HG02884 (cell line): Measurements from ENCODE around the gene ALG9.

Source experiments
- ATAC-seq: cut with Tn5 transposase; IDR thresholded peaks from one replicate; pipeline ENCODE4 v1.9.1; 2021; ENCODE audit warnings: mild to moderate bottlenecking, moderate library complexity; ENCODE audit not compliant: unreplicated experiment

ALG9 gene

DNA sequence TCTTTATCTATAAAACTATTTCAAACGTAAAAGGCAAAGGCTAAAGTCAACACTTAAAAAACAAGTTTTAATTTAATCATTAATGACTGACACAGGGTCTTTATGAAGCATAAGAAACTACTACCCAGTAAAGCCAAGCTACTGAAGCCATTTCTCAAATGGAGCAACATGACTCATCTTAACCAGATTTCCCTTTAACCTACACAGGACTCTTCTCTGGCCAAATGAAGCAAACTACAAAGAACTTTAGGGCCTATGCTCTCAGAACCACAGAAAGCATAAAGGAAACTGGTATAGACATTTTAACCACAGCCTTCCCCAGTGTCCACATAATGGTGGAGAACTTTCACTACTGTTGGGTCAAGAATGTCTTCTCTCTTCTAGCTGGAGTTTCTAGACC is 34.7 kb downstream of the ALG9 start:
- ATAC-seq: no peak

DNA sequence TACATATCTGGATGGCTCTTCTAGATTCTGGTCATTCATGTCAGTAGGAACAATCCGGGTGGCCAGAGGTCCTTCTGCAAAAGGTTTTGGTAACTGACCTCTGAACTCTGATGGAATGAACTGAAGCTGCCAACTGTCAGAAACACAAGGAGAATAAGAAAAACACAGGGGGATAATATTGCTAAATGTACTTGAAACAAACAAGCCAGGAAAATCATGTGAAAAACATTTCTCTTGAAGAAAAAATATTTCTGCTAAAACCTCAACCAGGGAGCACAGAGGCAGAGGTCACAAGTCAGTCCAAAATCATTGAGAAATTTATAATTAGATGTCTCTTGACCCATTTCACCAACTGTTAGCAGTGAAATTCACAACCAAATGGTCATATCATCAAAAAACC is 35.2 kb downstream of the ALG9 start:
- ATAC-seq: no peak

DNA sequence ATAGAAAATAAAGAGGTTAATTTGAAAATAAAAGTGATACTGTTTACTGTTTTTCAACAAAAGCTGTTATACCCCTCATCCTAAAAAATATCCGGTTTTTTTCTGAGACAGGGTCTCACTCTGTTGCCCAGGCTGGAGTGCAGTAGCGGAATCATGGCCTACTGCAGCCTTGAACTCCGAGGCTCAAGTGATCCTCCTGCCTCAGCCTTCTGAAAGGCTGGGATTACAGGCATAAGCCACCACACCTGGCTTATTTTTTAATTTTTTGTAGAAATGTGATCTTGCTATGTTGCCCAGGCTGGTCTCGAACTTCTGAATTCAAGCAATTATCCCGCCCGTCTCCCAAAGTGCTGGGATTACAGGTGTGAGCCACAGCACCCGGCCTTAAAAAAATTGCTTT is 35.7 kb downstream of the ALG9 start:
- ATAC-seq: no peak

DNA sequence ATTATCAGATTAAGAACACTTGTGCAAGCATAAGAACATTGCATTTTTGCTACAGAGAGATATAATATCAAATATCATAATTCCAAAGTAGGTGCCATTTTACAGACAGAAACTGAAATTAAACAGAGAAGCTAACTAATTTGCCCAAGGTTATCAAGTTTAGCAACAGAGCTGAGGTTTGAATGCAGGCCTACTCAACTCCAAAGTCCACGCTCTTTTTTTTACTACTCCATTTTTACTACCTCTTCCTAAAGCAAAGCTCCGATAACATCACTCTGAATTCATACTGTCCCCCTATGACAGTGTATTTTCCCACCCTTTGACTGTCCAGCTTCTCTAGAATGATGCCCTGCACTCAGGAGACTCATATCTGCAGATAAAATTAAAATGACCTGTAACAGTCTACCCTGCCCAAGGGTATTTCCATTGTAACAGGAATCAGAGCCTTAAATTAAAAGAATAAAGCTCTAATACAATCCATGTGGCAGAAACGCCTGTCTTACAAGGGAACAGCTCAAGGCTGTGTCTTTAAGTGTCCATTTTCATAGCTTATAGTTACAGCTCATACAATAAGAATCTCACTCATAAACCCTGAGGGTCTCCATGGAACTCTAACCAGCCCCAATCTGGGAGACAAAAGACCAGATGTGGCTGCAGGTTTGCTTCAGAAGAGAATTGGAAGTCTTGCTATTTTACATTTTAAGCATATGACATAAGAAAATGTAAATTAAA is 36.8 kb downstream of the ALG9 start:
- ATAC-seq: no peak

DNA sequence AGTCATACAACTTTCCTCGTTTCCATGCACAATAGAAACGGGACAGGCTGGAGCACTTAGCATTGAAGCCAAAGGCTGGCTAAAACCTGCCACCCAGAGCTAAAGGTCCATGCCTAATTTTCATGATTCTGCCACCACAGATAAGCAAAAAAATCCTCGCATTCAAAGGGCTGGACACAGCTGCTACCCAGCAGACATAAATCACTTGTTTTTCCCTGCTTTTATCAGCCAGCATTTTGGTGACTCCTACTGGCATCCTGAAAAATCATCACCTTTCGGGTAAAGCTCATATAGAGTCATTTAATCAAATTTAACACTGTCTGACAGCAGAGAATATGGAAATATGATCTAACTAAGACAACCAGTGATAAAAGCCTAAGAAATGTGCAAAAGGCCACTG is 37.9 kb downstream of the ALG9 start:
- ATAC-seq: no peak

DNA sequence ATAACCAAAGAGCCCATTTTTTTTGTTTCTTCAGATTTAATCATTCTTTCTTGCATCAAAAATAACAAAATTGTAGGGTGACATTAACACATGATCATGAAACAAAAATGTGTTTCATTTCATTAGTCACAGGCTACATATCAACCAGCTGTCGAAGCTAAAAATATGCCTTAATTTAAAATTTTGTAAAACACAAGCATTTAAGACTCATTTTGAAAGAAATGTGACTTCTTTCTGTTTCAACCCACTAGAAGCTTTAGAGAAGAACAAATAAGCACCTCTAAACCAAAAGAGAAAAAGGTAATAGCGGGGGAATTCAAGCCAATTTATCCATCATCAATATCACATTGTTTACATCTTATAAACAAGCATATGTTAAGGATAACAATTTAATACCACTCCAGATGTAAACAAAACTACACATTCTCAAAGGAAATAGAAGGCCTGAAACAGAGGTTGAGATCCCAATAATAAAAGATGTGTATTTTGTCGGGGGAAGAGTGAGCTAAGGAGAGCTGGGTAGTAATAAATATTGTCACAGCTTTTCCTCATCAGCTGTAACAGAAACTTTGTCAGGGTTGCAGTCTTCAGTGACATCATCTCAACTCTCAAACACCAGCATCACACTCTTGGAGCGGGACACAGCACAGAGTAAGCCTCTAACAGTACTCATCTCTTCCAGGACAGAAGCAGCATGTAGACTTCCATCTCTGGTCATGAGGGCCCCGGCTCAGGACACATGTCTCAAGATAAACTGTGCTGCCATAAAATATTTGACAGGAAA is 42.0 kb downstream of the ALG9 start:
- peak; percentile 63 for ATAC-seq

DNA sequence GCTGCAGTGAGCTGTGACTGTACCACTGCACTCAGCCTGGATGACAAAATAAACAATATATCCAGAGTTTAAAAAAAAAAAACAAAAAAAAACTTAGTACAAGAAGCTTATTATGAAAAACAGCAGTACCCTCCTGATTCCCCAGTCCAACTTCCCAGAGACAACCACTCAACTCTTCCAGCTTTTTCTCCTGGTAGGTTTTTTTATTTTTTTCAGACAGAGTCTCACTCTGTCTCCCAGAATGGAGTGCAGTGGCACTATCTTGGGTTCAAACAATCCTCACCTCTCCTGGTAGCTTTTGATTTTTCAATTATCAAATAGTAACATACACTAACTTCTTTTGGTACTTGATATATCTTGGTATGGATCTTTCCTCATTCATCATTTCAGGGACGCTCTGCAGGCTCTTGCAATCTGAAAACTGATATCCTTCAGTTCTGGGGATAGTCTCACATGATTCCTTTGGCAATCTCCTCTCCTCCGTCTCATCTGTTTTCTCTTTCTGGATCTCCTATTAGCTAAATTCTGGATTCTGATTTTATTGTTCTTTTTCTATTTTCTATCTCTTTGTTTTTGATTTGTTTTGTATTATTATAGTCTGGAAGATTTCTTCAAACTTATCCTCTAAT is 44.9 kb downstream of the ALG9 start:
- no peak for ATAC-seq

DNA sequence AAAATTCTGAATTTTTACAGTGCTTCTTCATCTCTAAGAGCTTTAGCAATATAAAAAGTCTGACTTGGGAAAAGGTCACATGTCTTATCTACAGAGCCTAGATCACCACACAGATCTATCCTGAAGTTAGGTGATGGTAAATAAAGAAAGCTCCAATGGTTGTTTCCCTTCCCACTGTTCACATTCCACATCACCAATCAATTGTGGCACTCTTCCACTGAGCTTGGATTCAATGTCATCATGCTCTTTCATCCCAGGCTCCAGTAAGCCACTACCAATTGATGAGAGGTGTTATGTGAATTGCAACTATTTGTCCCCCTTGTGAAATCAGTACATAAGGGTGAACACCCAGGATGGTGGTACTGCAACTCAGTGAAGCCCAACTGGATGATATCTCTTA is 47.8 kb downstream of the ALG9 start:
- ATAC-seq: no peak

DNA sequence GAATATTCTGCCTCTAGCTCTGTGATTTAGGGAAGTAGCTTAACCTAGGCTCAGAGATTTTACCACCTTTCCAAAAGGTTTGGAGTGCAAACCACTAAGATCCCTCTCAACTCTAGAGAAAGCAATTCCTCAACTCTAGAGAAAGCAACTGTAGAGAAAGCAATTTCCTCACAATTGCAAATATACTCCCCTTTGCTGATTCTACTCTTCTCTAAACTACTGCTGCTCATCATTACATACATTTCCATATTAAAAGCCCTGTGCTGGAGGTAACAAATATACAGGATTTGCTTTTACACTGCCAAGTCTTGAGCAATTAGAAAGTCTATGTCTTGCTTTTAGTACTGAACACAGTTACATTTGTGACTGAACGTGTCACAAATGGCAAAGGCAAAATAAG is 48.2 kb downstream of the ALG9 start:
- ATAC-seq: no peak

DNA sequence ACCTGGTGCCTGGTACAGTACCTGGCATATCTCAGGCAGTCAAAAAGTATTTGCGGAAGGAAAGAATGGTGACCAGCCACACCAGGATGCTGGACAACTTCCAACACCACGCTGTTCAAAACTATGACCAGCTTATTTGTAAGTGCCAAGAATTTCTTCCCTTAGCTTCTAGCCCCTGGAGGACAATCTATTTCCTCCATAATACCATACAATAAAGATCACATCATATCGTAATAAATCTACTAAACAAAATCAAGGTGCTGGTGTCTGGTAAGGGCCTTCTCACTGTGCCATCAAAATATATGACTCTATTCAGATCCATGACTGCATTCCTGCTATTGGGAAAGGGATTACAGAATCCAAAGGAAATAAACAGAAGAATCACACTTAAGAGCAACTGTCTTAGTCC is 51.5 kb downstream of the ALG9 start:
- ATAC-seq: no peak

DNA sequence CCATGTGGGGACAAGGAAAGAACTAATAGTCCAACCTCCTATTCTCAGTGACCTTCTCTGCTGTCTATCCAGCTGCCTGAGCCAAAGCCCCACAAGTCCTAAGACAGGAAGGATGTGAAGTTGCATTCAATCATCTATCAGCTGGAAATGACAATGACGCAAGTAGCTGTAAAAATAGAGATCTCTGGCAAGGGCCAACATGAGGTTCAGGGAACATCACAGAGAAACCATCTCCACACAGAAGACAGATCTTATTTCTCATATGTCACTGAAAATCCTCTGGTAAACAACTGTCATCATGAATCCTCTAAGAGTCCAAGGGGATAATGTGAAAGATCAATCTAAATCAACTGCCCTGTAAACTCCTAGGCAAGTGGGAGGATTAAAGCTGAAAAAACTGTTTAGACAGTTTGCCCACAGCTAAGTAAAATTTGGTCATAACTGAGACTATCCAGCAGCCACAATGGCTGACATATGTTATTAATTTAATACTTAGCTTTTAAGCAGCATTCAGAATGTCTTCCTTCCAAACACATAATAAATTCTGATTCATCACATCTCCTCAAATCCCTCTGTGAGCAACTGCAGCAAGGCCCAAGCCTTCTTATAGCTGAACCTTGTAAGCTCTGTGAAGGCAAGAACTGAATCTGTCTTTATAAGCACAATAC is 52.1 kb downstream of the ALG9 start:
- no peak for ATAC-seq

DNA sequence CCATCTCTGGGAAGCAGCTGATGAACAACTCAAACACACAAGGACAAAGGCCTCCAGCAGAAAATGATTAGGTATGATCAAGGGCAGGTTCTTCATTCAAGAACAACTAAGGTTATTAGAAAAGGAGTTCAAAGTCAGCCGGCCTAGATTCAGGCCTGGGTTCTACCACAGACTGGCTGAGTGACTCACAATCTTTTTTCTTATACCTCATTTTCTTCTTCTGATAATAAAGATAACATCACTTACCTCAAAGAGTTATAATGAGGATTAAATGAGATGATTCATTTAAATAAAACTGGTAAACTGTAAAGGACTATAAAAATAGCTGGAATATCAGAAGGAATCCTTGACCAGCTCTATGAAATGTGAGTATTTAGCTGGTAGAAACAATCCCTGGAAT is 55.9 kb downstream of the ALG9 start:
- no peak for ATAC-seq

DNA sequence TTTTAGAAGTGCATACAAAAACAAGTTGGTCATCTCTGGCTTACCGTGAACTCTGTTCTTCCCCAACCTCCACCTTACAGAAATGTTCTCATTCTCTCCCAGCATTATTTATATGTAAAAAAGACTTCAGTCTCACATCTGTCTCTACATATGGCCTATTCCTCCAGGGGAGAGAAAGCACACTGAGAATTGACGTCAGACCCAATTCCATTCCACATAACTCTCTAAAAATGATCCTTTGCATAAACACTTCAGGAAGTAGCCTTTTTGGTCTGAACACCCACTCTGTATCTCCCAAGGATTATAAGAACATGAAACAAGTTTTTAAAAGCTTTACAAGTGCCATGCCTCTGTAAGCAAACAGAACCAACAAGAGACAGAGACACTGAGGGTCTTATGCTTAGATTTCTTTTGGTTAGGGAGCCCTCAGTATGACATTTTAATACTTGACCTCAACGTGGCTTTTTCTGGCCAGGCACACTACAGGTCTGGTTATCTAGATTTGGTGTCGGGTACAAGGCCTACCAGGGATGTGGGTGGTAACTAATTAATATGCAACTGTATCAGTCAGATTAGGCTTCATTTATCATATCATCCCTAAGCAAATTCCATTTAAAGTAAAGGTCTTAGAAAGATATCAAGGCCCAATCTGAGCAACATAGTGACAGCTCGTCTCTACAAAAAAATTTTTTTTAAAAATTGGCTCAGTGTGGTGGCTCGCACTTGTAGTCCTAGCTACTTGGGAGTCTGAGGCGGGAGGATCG is 56.6 kb downstream of the ALG9 start:
- no peak for ATAC-seq

DNA sequence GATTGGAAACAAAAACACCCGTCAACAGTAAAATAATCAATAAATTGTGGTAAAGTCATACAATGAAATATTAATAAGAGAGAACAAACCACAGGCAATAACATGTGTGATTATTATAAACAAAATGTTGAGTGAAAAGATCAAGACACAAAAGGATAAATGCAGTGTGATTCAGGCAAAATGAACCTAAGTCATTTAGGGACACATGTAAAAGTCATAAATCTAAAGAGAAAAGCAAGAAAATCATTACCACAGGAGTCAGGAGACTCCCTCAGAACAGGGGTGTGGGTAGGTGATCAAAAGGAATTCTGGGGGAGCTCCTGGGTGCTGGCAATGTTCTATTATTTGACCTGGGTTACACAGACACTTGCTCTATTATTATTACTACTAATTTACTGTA is 57.3 kb downstream of the ALG9 start:
- ATAC-seq: no peak

DNA sequence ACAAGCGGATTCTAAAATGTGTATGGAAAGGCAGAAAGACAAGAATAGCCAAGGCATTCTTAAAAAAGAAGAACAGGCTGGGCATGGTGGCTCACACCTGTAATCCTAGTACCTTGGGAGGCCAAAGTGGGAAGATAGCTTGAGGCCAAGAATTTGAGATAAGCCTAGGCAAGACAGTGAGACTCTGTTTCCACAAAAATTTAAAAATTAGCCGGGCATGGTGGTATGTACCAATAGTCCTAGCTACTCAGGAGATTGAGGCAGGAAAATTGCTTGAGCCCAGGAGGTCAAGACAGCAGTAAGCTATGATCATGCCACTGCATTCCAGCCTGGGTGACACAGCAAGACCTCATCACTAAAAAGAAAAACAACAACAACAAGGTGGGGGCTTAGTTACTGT is 59.2 kb downstream of the ALG9 start:
- no peak for ATAC-seq

DNA sequence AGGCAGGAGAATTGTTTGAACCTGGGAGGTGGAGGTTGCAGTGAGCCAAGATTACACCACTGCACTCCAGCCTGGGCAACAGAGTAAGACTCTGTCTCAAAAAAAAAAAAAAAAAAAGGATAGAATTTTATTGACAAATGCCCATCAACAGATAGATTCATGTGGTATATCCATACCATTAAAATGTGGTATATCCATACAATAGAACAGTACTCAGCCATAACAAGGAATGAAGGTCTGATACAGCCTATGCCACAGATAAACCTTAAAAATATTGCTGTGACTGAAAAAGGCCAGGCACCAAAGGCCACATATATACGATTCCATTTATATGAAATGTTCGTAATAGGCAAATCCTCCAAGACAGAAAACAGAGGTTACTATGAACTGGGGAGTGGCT is 59.9 kb downstream of the ALG9 start:
- no peak for ATAC-seq

DNA sequence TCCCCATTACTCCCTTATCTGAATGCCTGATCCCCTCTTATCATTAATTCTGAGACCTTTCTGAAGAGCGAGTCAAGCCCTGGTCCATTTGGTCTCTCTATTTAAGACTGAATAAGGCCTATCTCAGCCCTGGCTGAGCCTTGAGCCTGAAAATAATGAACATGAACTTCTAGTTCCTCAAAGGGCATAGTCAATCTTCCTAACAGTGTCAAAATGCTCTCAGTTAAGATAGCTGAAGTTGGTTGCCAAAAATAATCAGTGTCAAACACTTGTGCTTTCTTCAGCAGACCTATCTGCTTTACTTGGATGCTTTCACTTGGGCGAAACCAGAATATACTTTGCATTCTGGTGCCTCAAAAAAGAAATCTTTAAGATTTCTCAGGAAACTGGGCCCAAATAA is 62.5 kb downstream of the ALG9 start:
- no peak for ATAC-seq

DNA sequence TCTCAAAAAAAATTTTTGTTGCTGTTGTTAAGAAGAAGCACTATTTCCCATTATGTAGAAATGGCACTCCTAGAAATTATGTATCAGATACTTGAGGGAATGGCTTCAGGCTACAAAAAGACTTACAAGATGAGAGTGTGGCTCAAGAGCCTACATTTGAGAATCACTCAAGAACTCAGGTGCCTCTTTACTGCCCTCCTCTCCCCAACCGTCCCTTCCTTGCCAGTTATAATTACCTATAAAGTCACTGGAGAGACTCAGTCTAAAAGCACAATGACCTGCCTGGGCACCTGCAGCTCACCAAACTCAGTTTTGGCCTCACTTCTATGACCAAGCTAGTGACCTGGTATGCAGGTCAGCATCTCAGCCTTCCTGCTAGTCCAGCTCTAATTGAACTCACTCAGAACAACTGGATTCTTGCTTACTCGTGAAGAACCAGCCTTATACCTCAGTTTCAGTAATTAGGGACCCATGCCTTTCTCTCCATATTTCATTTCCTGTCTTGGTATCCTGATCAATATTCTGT is 63.3 kb downstream of the ALG9 start:
- ATAC-seq: no peak

DNA sequence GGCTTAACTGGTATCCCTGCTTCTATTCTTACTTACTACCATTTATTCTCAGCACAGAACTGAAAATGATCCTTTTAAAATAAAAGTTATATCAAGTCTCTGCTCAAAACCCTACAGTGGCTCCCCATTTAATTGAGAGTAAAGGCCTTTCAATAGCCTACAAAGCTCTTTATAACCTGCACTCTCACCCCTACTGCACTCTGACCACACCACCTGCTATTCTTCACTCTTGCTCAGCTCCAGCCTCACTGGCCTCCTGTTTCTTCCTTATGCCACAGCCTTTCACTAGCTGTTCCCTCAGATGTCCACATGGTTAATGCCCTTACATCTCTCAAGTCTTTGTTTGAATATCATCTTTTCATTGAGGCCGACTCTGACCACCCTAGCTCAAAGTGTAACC is 64.3 kb downstream of the ALG9 start:
- ATAC-seq: no peak

DNA sequence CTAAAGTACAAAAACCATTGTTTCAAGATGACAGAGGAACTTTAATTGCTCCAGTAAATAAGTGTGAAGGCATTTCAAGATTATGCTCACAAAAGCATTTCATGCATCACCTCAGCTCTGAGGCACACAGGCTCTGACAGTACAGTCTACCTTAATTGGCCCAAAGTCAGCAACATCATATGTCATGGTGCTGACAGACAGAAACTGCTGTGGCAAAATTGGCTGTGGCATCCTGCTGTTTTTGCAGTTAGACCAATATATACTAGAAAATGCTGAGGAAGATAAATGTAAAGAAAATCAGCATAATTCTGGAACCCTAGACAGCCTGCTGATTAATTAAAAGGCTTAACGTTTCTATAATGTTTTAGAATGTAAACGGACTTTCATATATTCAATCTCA is 70.2 kb downstream of the ALG9 start:
- no peak for ATAC-seq

DNA sequence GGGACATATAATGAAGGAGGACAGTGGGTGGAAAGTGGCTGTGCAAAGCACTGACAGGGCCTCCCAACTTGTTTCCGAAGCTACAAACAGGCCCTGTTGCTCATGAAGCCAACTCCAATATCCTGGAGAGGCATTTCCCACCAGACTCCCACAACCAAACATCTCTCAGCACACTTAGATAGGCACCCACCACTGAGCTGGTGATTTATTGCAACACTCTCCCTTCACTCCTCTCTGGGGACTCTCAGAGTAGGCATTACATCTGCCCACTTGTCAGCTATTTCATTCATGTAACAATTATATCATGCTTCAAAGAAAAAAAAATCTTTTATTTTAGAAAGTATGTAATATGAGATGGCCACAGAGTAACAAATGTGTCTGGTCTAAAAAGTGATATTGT is 73.1 kb downstream of the ALG9 start:
- ATAC-seq: no peak
